Mesodermal cell (in vitro differentiated cells): ENCODE data around the gene PTPRCAP.

Source experiments
- H3K27ac ChIP-seq: 2 replicates; pipeline ENCODE4 v1.7.0; 2013; ENCODE audit warnings: mild to moderate bottlenecking, low read depth, low read length, moderate library complexity; ENCODE audit not compliant: severe bottlenecking
- H3K36me3 ChIP-seq: 2 replicates; pipeline ENCODE4 v1.7.1; 2013; ENCODE audit warnings: mild to moderate bottlenecking, low read length, moderate library complexity; ENCODE audit not compliant: control insufficient read depth, insufficient read depth
- H3K4me1 ChIP-seq: one replicate; pipeline ENCODE4 v1.7.1; 2013; ENCODE audit warnings: mild to moderate bottlenecking, low read length; ENCODE audit not compliant: insufficient read depth, control insufficient read depth, poor library complexity, severe bottlenecking
- H3K4me3 ChIP-seq: 2 replicates; pipeline ENCODE4 v1.7.0; 2013; ENCODE audit warnings: low read length, control low read depth, mild to moderate bottlenecking; ENCODE audit not compliant: insufficient read depth, poor library complexity, severe bottlenecking; ENCODE audit errors: extremely low read depth
- H3K9me3 ChIP-seq: 2 replicates; pipeline ENCODE4 v1.7.1; 2013; ENCODE audit warnings: mild to moderate bottlenecking, low read length, moderate library complexity; ENCODE audit not compliant: control insufficient read depth
- WGBS, 2 experiments: methylation state at CpG; one replicate each; pipeline ENCODE4 v1.1.5; 2013; ENCODE audit warnings: missing lambda C conversion rate in 2 of 2; ENCODE audit not compliant: insufficient coverage in 2 of 2; 5-methylcytosine and 5-hydroxymethylcytosine counted together

The PTPRCAP gene

GRCh38 chr11:67464411-67465188 lies 27.1 kb upstream of the PTPRCAP start:
- Histone ChIP-seq H3K9me3 (no peaks in the 10 kb centered on the region), H3K36me3 (no peaks in the 10 kb centered on the region), H3K4me3 (peak overlapping the region; percentile 52), H3K4me1 (peaks cover 13% of the 10 kb centered on the region), H3K27ac (peak overlapping the region; percentile 39)
- 24 to 27% methylated on average over 35 to 38 of the region's 56 CpGs for WGBS, 2 experiments

DNA sequence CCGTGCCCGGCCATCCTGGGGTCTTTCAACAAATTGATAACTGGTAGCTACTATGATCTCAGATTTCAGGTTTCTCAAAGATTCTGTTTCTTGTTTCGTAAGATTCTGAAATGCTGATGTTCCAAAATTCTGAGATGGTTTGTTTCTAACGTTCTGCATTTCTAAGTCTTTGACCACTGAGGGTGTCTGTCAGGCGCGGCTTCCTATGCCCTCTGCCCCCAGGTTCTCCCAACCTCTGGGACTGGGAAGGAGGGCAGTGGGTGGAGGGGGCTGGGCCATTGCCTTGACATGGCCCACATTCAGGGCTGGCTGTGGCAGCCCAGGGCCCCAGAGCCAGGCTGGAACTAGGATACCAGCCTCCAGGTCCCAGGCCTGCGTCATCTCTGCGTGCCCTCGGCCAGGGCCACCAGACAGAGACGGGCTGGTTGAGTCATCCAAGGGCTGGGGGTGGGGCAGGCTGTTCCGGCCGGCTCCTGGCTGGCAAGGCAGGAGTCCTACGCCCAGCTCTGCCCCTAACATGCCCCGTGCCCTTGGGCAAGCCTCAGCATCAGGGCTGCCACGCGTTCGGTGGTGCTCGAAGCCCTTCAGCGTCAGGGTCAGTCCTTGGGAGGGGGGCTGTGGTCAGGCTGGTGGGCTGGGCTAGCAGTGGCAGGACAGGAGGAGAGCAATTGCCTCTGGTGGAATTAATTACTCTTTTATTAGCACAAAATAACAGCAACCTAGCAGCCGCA lies 26.4 kb upstream of the PTPRCAP start:
- Histone ChIP-seq H3K4me1 (peaks cover 13% of the 10 kb centered on the region), H3K9me3 (no peaks in the 10 kb centered on the region), H3K4me3 (peak overlapping the region; percentile 52), H3K36me3 (no peaks in the 10 kb centered on the region), H3K27ac (no peak overlapping the region)
- WGBS, 2 experiments: 89 to 90% methylated on average over 10 to 18 of the region's 20 CpGs

- H3K27ac ChIP-seq: no peak overlapping the region
- WGBS, 2 experiments: 96 to 97% methylated on average over 7 to 8 of the region's 10 CpGs
- no peaks in the 10 kb centered on the region for H3K36me3 ChIP-seq
- H3K4me1 ChIP-seq: peaks cover 10% of the 10 kb centered on the region
- no peaks in the 10 kb centered on the region for H3K9me3 ChIP-seq
- no peak overlapping the region for H3K4me3 ChIP-seq
Measured at GRCh38 chr11:67463186-67463585, 25.7 kb upstream of the PTPRCAP start.

DNA sequence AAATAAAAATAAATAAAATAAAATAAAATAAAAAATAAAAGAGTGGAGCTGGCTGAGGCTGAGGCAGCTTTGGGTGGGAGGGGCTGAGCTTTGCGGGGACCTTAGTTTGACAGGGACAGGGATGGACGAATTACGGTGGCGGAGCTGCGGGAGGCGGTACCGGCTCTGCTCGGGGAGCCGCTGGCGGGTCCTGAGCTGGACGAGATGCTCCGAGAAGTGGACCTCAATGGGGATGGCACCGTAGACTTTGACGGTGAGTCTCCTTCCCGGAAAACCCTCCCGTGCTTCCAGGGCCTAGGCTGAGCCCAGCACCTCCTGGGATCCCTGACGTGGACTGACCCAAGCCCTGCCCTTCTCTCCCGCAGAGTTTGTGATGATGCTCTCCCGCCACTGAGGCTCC lies 20.8 kb upstream of the PTPRCAP start:
- WGBS, 2 experiments: 92 to 95% methylated on average over 17 to 19 of the region's 19 CpGs
- Histone ChIP-seq H3K36me3 (no peaks in the 10 kb centered on the region), H3K4me1 (no peaks in the 10 kb centered on the region), H3K27ac (no peak overlapping the region), H3K4me3 (no peak overlapping the region), H3K9me3 (no peaks in the 10 kb centered on the region)

DNA sequence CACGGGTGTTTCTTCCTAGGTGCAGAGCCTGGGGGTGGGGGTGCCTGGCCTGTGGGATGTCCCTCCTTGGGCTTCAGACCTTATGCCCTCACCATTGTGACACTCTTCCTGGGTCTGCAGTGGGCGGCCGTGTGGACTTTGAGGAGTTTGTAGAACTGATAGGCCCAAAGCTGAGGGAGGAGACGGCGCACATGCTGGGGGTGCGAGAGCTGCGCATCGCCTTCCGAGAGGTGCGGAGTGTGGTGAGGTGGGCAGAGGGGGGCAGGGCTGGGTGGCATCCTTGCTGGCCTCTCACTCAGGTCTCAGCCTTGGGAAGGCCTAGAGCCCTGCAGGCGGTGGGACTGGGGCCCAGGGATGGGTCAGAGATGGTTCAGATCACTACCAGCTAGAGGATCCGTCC lies 20.0 kb upstream of the PTPRCAP start:
- no peaks in the 10 kb centered on the region for H3K4me1 ChIP-seq
- H3K36me3 ChIP-seq: no peaks in the 10 kb centered on the region
- no peak overlapping the region for H3K4me3 ChIP-seq
- no peaks in the 10 kb centered on the region for H3K9me3 ChIP-seq
- no peak overlapping the region for H3K27ac ChIP-seq
- 93 to 96% methylated on average over 11 to 12 of the region's 12 CpGs for WGBS, 2 experiments

DNA sequence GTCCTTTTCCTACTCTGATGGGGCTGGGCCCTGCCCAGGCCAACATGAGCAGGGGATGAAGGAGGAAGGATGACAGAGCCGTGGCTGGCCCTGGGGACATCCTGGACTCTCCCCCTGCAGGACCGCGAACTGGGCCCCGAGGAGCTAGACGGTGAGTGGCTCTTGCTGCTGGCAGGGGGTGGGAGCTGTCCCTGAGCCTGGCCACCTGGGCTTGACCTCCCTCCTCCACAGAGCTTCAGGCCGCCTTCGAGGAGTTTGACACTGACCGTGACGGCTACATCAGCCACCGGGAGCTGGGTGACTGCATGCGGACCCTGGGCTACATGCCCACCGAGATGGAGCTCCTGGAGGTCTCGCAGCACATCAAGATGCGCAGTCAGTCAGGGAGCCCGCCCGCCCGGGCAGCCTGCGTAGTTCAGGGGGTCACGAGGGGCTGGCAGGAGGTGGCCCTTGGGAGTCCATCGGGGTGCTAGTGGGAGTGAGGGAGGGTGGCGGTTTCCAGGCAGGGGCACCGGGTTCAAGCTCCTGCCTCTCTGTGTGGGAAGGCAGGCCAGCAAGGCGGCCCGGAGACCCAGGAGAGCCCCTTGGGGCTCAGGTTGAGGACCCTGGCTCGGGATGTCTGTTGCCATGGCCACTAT lies 18.7 kb upstream of the PTPRCAP start:
- H3K4me3 ChIP-seq: no peak overlapping the region
- H3K9me3 ChIP-seq: no peaks in the 10 kb centered on the region
- 89 to 92% methylated on average over 19 to 24 of the region's 25 CpGs for WGBS, 2 experiments
- no peaks in the 10 kb centered on the region for H3K4me1 ChIP-seq
- no peaks in the 10 kb centered on the region for H3K36me3 ChIP-seq
- no peak overlapping the region for H3K27ac ChIP-seq

- 80 to 100% methylated on average over 1 to 2 of the region's 3 CpGs for WGBS, 2 experiments
- H3K4me1 ChIP-seq: no peaks in the 10 kb centered on the region
- H3K27ac ChIP-seq: no peak within 1 kb of the TSS
- H3K9me3 ChIP-seq: no peaks in the 10 kb centered on the region
- no peak within 1 kb of the TSS for H3K4me3 ChIP-seq
- H3K36me3 ChIP-seq: no peaks in the 10 kb centered on the region
Measured at GRCh38 chr11:67455054-67455453, 17.6 kb upstream of the PTPRCAP start, which contains the start of gene CABP4. CABP4 (plus strand) TSS chr11:67455354; CDS start chr11:67455424, 70 bp downstream.

DNA sequence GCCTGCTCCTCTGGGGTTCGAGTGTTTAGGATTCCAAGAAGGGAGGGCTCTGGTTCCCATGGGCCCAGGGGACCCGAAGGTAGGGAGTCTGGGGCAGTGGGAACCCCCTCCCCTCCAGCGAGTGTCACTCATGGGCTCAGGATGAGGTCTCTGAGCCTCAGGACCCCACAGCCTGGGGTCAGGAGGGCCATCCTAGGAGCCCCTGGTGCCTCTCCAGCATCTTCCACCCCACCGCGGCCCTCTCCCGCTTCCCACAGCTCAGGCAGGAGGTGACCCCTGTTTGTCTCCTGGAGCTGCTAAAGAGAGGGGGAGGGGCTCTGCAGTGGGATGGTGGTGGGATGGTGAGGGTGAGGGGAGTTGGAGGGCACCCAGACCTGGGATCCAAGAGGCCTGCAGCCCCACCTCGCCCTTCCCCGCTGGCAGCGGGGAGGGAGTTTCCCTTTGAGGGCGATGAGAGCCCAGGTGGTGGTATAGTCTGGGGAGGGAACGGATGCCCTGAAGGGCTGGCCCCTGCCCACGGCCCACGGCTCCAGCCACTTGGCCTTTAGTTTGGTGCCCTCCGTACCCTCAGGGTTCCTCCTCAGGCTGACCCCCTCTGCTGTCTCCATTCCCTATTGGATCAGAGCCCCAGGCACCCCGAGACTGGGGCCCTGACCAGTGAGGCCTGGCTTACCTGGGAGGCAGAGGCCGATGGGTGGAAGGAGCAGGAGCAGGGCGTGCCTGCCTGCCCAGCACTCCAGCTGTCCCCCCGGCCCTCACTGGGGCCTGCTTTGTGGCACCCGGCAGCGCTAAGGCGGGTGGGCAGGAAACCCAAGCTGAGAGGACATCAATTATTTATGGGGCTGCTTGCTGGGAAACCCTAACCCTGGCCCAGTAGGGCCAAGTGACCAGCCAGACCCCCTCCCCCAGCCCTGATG lies 16.6 kb upstream of the PTPRCAP start:
- Histone ChIP-seq H3K36me3 (no peaks in the 10 kb centered on the region), H3K9me3 (no peaks in the 10 kb centered on the region), H3K27ac (no peak overlapping the region), H3K4me1 (no peaks in the 10 kb centered on the region), H3K4me3 (no peak overlapping the region)
- WGBS, 2 experiments: 94 to 99% methylated on average over 15 to 16 of the region's 21 CpGs

GRCh38 chr11:67452141-67452952 lies 14.9 kb upstream of the PTPRCAP start, which contains the start of gene GPR152:
GPR152 (minus strand) TSS chr11:67452729; CDS start chr11:67452724, 5 bp downstream.
- peaks cover 3% of the 10 kb centered on the region for H3K4me1 ChIP-seq

More at GRCh38 chr11:67452141-67452952, 14.9 kb upstream of the PTPRCAP start, which contains the start of gene GPR152:
- no peak within 1 kb of the TSS for H3K27ac ChIP-seq
- WGBS, 2 experiments: 95 to 96% methylated on average over 28 to 32 of the region's 33 CpGs
- no peak within 1 kb of the TSS for H3K4me3 ChIP-seq
- no peaks in the 10 kb centered on the region for H3K9me3 ChIP-seq
- H3K36me3 ChIP-seq: no peaks in the 10 kb centered on the region
